GM18499 (cell line): ENCODE results near the gene HEATR5A.
"Not testable (repeated sequence)": the region's sequence is repeated elsewhere in the genome, so short reads cannot be mapped to it uniquely, and the experiment has no call there.

ENCODE experiments used
- ATAC-seq: cut with Tn5 transposase; IDR thresholded peaks from one replicate; pipeline ENCODE4 v1.9.1; 2021; ENCODE audit warnings: moderate number of reproducible peaks; ENCODE audit not compliant: insufficient read depth, unreplicated experiment

The HEATR5A gene

GRCh38 chr14:31391977-31392503 lies 28.3 kb downstream of the HEATR5A start:
- ATAC-seq, result no peak

GRCh38 chr14:31391473-31391872 lies 28.9 kb downstream of the HEATR5A start:
- no peak for ATAC-seq

- ATAC-seq, result no peak
These were observed 30.4 kb downstream of the HEATR5A start for GRCh38 chr14:31389946-31390345.

- no peak for ATAC-seq
These were observed 31.5 kb downstream of the HEATR5A start for GRCh38 chr14:31388687-31389413.

- no peak for ATAC-seq
These were observed 33.3 kb downstream of the HEATR5A start for GRCh38 chr14:31387091-31387490.

GRCh38 chr14:31386271-31386670 lies 34.1 kb downstream of the HEATR5A start:
- ATAC-seq, result no peak

GRCh38 chr14:31382221-31382620 lies 38.1 kb downstream of the HEATR5A start:
- ATAC-seq, result no peak

GRCh38 chr14:31380106-31380505 lies 40.2 kb downstream of the HEATR5A start:
- ATAC-seq, result no peak

- ATAC-seq, result not testable (repeated sequence)
These were observed 41.0 kb downstream of the HEATR5A start for GRCh38 chr14:31379125-31379947.

GRCh38 chr14:31377433-31377832 lies 42.9 kb downstream of the HEATR5A start:
- ATAC-seq, result no peak

- no peak for ATAC-seq
These were observed 48.7 kb downstream of the HEATR5A start for GRCh38 chr14:31371646-31372045.

- no peak for ATAC-seq
These were observed 56.8 kb downstream of the HEATR5A start for GRCh38 chr14:31363331-31364073.

GRCh38 chr14:31362746-31363145 lies 57.6 kb downstream of the HEATR5A start:
- ATAC-seq, result no peak

GRCh38 chr14:31361761-31362160 lies 58.6 kb downstream of the HEATR5A start:
- ATAC-seq, result not testable (repeated sequence)

GRCh38 chr14:31360919-31361662 lies 59.3 kb downstream of the HEATR5A start:
- ATAC-seq, result no peak

GRCh38 chr14:31357279-31357678 lies 63.1 kb downstream of the HEATR5A start:
- ATAC-seq, result no peak

- no peak for ATAC-seq
These were observed 74.3 kb downstream of the HEATR5A start for GRCh38 chr14:31346097-31346496.

GRCh38 chr14:31341280-31341679 lies 79.1 kb downstream of the HEATR5A start:
- ATAC-seq, result no peak

GRCh38 chr14:31340297-31341063 lies 79.9 kb downstream of the HEATR5A start:
- no peak for ATAC-seq
